GM18505 (cell line): Measurements from ENCODE around the gene SMURF1.

Experiments used
- ATAC-seq: cut with Tn5 transposase; IDR thresholded peaks from one replicate; pipeline ENCODE4 v1.9.1; 2021; ENCODE audit not compliant: unreplicated experiment
- POLR2A ChIP-seq: IDR thresholded peaks from 4 replicates; pipeline ENCODE4 v1.6.1; 2011; ENCODE audit warnings: borderline replicate concordance; ENCODE audit not compliant: insufficient read depth, insufficient read length; ENCODE audit errors: extremely low read depth

Gene SMURF1

DNA sequence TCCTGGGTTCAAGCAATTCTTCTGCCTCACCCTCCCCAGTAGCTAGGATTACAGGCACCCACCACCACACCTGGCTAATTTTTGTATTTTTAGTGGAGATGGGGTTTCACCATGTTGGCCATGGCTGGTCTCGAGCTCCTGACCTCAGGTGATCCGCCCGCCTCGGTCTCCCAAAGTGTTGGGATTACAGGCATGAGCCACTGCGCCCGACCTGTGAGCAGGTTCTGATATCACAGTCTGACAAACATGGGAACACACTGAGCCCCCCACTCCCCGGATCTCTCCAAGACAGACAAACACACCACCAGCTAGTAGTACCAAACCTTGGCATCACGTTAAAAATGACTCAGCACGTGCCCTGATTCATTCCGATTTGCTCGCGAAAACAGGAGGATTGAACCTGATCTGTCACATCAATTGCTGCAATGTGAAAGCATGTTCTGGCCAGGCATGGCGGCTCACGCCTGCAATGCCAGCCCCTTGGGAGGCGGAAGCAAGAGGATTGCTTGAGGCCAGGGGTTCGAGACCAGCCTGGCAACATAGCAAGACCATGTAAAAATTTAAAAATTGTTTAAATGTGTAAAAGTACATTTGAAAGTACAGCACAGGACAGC, 106.5 kb downstream of the SMURF1 start:
- TF ChIP-seq POLR2A, result no peak
- no peak for ATAC-seq

DNA sequence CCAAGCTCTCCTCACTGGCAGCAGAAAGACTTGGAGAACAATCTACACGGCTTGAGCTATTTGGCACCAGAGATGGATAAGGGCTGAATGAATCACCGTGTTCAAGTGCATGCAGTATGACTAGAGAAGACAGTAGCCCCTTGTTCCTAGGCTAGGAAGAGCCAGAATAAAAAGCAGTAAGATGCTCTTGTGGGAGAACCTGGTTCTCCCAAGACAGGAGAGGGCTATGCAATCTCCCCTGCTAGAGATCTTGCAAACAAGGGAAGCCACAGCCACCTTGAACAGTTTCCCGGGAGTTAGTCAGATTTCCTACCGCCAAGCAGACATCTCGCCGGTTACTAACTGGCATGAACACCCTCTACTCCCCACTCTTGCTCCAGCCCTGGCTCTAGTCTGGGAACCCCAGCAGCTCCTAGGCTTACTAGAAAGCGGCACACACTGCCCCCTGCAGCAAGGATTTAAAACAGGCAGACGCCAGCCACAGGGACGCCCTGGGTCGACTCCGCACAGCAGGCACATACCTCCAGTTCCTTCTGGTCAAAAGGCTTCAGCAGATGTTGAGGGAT, 107.3 kb downstream of the SMURF1 start:
- ATAC-seq, result no peak
- TF ChIP-seq POLR2A, result no peak

DNA sequence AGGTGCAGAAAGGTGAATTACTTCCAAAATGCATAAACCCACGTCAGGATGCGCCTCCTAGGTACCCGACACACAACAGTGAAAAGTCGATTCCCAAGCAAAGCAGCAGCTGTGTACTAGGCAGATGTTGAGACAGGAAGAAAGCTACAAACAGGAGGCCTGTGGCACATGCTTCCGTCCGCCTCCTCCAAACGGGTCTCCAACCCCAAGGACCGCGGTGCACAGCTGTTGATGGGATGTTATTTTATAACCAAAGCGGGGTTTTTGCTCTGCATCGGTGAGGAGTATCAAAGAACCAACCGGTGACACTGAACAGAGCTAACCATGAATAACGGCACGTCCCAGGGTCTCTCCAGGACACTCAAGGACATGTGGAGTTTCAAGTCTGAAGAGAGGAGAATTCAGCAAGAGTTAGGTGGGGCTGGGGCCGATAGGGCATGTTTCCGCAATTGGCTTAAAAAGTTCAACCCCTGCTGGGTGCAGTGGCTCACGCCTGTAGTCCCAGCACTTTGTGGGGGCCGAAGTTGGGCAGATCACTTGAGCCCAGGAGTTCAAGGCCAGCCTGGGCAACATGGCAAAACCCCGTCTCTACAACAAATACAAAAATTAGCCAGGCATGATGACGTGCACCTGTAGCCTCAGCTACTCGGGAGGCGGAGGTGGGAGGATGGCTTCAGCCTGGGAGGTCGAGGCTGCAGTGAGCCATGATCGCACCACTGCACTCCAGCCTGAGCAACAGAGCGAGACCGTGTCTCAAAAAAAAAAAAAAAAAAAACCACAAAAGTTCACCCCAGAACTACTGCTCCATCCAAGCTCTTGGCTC, 108.0 kb downstream of the SMURF1 start:
- TF ChIP-seq POLR2A, result no peak
- ATAC-seq, result no peak

GRCh38 chr7:99034932-99035722, 108.8 kb downstream of the SMURF1 start:
- TF ChIP-seq POLR2A, result no peak

GRCh38 chr7:99033765-99034164, 110.1 kb downstream of the SMURF1 start:
- no peak for TF ChIP-seq POLR2A
- no peak for ATAC-seq

More at GRCh38 chr7:99034932-99035722, 108.8 kb downstream of the SMURF1 start:
- ATAC-seq, result no peak

DNA sequence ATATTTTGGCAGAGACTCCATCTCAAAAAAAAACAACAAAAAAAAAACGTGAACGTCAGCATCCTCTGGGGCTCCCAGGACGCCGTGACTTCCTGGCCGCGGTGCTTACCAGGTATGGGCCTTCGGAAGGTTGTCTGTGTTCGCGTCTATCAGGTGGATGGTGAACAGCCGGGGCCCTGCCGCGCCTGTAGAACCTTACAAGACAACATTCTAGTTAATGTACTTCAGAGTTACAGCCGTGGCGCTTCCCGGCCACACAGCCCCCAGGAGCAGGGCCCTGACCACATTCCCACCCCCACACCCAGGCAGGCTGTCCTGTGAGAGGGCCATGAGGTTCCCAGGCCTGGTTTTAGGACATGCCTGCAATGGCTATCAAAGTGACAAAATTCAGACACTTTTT, 111.0 kb downstream of the SMURF1 start:
- no peak for ATAC-seq
- no peak for TF ChIP-seq POLR2A

GRCh38 chr7:99031496-99031895, 112.4 kb downstream of the SMURF1 start:
- TF ChIP-seq POLR2A, result no peak
- ATAC-seq, result no peak

- ATAC-seq, result no peak
- TF ChIP-seq POLR2A, result no peak
These were observed 113.0 kb downstream of the SMURF1 start for GRCh38 chr7:99030951-99031350.

DNA sequence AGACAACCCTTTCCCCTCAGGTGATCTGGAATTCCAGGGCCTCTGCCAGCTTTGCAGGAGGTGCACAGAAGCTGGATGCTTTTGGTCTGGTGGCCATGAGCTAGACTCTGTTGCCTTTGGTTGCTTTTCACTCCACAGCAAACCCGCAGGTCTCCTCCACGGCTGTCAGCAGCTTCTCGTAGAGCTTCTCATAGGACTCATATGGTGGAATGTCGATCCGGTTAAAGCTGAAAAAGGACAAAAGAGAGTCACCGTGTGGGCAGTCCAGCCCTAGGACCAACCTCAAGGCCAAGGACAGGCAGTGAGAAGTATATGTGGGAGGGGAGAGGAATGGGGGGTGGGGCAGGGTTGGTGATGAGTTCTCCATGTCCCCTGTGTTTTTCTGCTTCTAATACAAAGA, 113.5 kb downstream of the SMURF1 start:
- no peak for ATAC-seq
- TF ChIP-seq POLR2A, result no peak

GRCh38 chr7:99029466-99030435, 114.2 kb downstream of the SMURF1 start:
- ATAC-seq, result no peak
- TF ChIP-seq POLR2A, result no peak

GRCh38 chr7:99028261-99028973, 115.5 kb downstream of the SMURF1 start:
- no peak for TF ChIP-seq POLR2A

GRCh38 chr7:99027841-99028240, 116.1 kb downstream of the SMURF1 start:
- TF ChIP-seq POLR2A, result no peak
- no peak for ATAC-seq

More at GRCh38 chr7:99028261-99028973, 115.5 kb downstream of the SMURF1 start:
- ATAC-seq, result no peak

DNA sequence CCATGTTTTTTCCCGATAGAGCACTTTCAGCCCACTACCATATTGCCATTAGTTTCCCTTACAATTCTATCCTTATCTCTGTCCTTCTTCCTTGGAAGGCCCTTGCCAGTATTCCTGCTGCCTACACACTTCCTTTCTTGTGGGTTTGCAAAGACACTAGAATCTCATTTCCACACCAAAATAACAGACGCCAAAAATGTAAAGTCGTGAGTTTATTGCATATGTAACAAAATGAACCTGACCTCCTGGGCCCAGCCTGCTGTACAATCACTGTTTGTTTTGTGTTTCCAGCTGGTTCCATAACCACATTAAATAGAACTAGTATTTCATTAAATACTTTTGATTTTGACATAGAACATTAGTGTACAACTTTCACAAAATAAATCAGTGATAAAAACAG, 116.7 kb downstream of the SMURF1 start:
- no peak for ATAC-seq
- no peak for TF ChIP-seq POLR2A
